Uterus (tissue), 2 donors: Measurements from ENCODE around the gene FCHSD2.

Source experiments
- POLR2A ChIP-seq, 2 donors: fragments of 450-650 bp; IDR thresholded peaks; one replicate each; pipeline ENCODE4 v1.6.1; 2016; ENCODE audit warnings: antibody characterized with exemption in 2 of 2, mild to moderate bottlenecking in 1 of 2, moderate library complexity in 1 of 2
- TF ChIP-seq, protein P1 (sequence below), 4 experiments: fragments of 200-600 bp in 2 of 4; fragments of 450-650 bp in 2 of 4; sonication (generic) in 2 of 4; IDR thresholded peaks; one replicate each; pipeline ENCODE4 v1.5.1; 2016 to 2019; ENCODE audit warnings: antibody characterized with exemption in 4 of 4, mild to moderate bottlenecking in 2 of 4, moderate library complexity in 1 of 4

DNA sequence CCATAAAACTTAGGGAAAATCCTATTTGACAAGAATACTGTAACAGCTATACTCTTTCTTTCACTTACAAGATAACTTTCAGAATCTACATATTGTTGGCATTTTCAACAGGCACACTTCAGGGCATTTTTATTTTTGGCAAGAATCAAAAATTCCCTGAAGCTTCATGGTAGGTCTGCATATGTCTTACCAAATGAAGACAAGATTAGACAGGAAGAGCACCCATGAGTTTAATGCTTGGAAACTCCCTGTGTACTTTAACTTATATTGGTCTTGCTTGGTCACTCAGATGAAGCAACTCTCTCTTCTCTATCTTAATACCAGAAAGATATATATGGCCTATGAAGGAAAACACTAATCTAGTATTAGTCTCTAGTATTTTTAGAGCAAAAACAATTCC is 190.2 kb downstream of the FCHSD2 start:
- TF ChIP-seq, protein P1, sequence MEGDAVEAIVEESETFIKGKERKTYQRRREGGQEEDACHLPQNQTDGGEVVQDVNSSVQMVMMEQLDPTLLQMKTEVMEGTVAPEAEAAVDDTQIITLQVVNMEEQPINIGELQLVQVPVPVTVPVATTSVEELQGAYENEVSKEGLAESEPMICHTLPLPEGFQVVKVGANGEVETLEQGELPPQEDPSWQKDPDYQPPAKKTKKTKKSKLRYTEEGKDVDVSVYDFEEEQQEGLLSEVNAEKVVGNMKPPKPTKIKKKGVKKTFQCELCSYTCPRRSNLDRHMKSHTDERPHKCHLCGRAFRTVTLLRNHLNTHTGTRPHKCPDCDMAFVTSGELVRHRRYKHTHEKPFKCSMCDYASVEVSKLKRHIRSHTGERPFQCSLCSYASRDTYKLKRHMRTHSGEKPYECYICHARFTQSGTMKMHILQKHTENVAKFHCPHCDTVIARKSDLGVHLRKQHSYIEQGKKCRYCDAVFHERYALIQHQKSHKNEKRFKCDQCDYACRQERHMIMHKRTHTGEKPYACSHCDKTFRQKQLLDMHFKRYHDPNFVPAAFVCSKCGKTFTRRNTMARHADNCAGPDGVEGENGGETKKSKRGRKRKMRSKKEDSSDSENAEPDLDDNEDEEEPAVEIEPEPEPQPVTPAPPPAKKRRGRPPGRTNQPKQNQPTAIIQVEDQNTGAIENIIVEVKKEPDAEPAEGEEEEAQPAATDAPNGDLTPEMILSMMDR (IDR thresholded peaks at IDR 0.05): no peak
- TF ChIP-seq POLR2A (IDR thresholded peaks at IDR 0.05): no peak
